H1 (cell line): Measurements from ENCODE around the gene PRRX2.

Experiments used
- ATF2 ChIP-seq: IDR thresholded peaks from 2 replicates; pipeline ENCODE4 v1.6.1; 2012; ENCODE audit warnings: low read length, inconsistent platforms
- CEBPB ChIP-seq: IDR thresholded peaks from 2 replicates; pipeline ENCODE4 v1.6.1; 2012; ENCODE audit warnings: low read depth, low read length
- CTBP2 ChIP-seq: IDR thresholded peaks from 2 replicates; pipeline ENCODE4 v1.7.0; 2011; ENCODE audit warnings: borderline replicate concordance, mild to moderate bottlenecking, moderate library complexity, mixed read lengths, low read length; ENCODE audit not compliant: insufficient read depth, insufficient read length
- CTCF ChIP-seq, 3 experiments: IDR thresholded peaks; 1 replicate in 2 of 3; 2 replicates in 1 of 3; pipeline versions ENCODE4 v1.5.1 to v1.6.1; 2011; ENCODE audit warnings: low read length in 3 of 3, mild to moderate bottlenecking in 3 of 3, inconsistent platforms in 2 of 3, low read depth in 1 of 3, moderate library complexity in 1 of 3; ENCODE audit not compliant: insufficient read depth in 1 of 3; ENCODE audit errors: control extremely low read depth in 1 of 3
- EZH2 ChIP-seq: fragments of 200-600 bp; sonication (generic); IDR thresholded peaks from 2 replicates; pipeline ENCODE4 v1.7.1; 2012; ENCODE audit warnings: low read depth, mild to moderate bottlenecking, moderate library complexity, low read length, inconsistent platforms; ENCODE audit not compliant: severe bottlenecking
- HDAC6 ChIP-seq: IDR thresholded peaks from one replicate; pipeline ENCODE4 v1.7.1; 2012; ENCODE audit warnings: low read depth, mild to moderate bottlenecking, inconsistent platforms, low read length, moderate library complexity
- KDM1A ChIP-seq: fragments of 200-600, 300-600 bp; sonication (generic); IDR thresholded peaks from 2 replicates; pipeline ENCODE4 v1.7.1; 2016; ENCODE audit warnings: mild to moderate bottlenecking, low read length, borderline replicate concordance
- MAX ChIP-seq: IDR thresholded peaks from 2 replicates; pipeline ENCODE4 v1.6.1; 2012; ENCODE audit warnings: inconsistent platforms
- POLR2A ChIP-seq, 2 experiments: IDR thresholded peaks; 1 replicate in 1 of 2; 2 replicates in 1 of 2; pipeline ENCODE4 v1.6.1; 2011; ENCODE audit warnings: low read depth in 2 of 2, low read length in 2 of 2, mild to moderate bottlenecking in 2 of 2; ENCODE audit errors: control extremely low read depth in 1 of 2
- POLR2AphosphoS5 ChIP-seq: IDR thresholded peaks from 2 replicates; pipeline ENCODE4 v1.6.1; 2011; ENCODE audit warnings: low read depth, low read length
- SAP30 ChIP-seq: fragments of 300-600 bp; sonication (generic); IDR thresholded peaks from 2 replicates; pipeline ENCODE4 v1.7.1; 2012; ENCODE audit warnings: low read length, moderate library complexity, mild to moderate bottlenecking, inconsistent platforms; ENCODE audit not compliant: insufficient read depth, insufficient replicate concordance
- TCF12 ChIP-seq: IDR thresholded peaks from 2 replicates; pipeline ENCODE4 v1.6.1; 2011; ENCODE audit warnings: low read depth, mild to moderate bottlenecking, low read length
- TEAD4 ChIP-seq: IDR thresholded peaks from 2 replicates; pipeline ENCODE4 v1.6.1; 2012; ENCODE audit warnings: low read depth, low read length, inconsistent platforms, mixed read lengths
- USF2 ChIP-seq: IDR thresholded peaks from 2 replicates; pipeline ENCODE4 v1.6.1; 2011; ENCODE audit warnings: low read length, improper control_type of control experiment

GRCh38 chr9:129710169-129710453 lies 44.7 kb downstream of the PRRX2 start:
- no peak for TF ChIP-seq EZH2
- no peak for TF ChIP-seq CEBPB
- no peak for TF ChIP-seq MAX
- TF ChIP-seq POLR2A (IDR thresholded peaks at IDR 0.05; ENCODE audit: control extremely low read depth in 1 of 2, low read depth in 2 of 2, low read length in 2 of 2): no peak
- TF ChIP-seq POLR2AphosphoS5: no peak
- TF ChIP-seq HDAC6: no peak
- no peak for TF ChIP-seq TEAD4
- no peak for TF ChIP-seq CTCF (IDR thresholded peaks at IDR 0.05; ENCODE audit: control extremely low read depth in 1 of 3, insufficient read depth in 1 of 3, low read depth in 1 of 3, low read length in 3 of 3)
- TF ChIP-seq ATF2: no peak
- TF ChIP-seq TCF12: no peak
- TF ChIP-seq CTBP2: no peak
- no peak for TF ChIP-seq KDM1A
- no peak for TF ChIP-seq USF2
- TF ChIP-seq SAP30: no peak
